ENCODE measurements around the gene SPRED2.

Gene SPRED2

DNA sequence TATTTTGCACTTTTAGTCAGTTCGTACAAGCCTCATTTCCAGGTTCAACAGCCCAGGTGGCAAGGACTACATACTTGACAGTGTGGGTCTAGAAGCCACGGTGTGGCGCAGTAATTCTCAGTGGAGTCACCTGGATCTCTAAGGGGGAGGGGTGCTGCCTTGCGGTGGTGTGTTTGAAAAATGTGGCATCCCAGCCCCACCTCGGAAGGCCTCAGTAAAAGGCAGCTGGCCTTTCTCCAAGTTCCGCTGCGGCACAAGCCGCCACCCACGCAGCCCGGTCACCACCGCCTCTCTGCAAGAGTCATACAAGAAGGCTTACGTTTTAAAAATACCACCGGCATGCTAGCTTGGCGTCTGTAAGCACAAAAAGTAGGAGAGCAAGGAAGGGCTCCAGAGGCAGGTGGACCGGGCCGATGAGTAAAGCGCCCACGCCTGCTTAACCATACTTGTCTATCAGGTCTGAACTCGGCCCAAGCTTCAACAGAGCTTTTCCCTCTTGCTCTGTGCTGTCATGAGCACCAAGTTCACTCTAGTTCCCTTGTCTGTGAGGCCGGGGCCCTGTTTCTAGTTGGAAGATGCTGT is 49.5 kb downstream of the SPRED2 start:
- DNase-seq = peak; percentile 82

DNA sequence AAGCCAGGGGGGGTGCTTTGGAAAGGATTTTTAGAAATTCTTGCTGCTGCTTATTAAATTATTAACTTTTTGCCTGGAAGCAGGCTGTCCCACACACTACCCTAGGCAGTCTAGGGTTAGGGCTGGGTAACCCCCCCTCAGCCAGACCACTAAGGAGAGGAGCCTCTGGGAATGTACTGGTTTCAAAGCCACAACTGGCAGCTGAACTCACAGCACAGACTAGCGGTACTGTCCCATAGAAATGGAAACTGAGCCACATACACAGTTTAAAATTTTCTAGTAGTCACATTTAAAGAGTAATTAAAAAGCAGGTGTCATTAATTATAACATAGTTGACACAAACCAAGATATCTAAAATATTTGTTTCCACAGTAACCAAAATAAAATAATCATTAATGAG is 50.1 kb downstream of the SPRED2 start:
- DNase-seq = no peak

DNA sequence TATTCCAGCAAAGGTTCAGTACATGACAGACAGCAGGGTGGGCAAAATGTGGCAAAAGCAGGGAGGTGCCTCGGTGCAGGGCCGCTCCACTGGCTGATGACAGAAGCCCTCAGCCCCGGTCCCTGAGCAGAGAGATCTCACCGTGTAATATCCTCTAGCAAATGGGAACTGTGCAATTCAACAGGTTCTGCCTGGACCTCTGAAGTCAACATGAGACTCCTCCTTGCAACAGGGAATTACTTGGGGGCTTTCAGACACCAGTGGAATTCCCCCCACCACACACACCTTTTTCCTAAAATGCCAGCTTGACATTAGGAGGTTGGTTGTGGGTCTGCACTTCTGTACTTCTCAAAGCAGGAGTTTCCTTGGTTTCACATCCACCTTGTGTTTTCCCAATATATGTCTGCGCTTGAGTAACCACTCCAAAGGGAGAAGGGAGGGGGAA is 50.8 kb downstream of the SPRED2 start:
- DNase-seq = no peak

DNA sequence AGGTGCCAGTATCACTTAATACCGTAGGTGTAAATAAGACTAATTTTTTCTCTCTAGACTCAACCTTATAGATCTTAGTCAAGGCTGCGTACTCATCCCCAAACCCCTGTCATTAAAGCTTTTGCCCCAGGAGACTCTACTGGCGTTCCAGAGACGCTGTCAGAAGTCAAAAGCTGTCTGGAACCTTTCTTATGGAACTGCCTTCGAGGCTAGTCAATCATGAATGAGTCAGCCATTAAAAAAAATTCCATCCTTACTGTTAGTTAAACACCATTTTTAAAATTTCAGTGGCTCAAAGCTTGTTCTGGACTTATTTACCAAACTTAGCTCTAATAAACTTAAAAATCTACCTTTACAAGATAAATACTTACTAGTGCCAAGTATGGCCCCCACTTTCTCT is 52.1 kb downstream of the SPRED2 start:
- DNase-seq = no peak

DNA sequence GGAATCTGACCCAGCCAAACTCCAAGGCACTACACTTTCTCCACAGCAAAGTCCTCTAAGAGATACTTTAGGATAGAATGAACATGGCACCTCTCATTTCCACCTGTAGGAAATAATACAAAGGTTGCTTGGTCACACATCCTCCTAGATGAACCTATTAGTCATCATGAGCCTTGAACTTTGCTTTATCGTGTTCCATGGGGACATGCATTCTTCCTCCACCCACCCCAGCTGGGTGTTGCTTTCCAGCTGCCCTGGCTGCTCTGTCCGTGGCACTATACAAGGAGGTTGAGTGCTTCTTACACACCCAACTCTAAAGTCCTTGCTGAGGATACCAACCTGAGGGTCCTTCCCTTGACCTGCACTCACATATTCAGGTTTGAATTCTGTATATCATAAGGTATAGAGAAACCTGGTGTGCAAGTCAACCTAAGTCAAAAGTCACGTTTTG is 52.7 kb downstream of the SPRED2 start:
- no peak for DNase-seq

DNA sequence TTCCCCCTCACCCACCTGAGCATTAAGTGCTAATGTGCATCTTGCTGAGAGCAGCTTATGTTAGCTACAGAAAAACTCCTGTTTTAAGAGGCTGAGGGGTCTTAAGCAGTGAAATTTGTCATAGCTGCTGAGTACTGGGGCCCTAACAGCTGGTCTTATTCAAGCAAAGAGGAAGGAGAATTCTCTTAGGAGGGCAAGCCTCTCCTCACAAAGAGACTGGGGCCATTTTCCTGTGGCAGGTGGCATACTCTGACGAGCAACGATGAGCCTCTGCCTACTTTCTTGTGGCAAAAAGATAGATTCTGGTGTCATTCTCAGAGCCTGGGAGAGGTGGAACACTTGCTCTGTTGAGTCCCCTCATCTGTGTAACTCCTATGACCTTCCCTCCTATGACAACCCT is 53.2 kb downstream of the SPRED2 start:
- DNase-seq = no peak

DNA sequence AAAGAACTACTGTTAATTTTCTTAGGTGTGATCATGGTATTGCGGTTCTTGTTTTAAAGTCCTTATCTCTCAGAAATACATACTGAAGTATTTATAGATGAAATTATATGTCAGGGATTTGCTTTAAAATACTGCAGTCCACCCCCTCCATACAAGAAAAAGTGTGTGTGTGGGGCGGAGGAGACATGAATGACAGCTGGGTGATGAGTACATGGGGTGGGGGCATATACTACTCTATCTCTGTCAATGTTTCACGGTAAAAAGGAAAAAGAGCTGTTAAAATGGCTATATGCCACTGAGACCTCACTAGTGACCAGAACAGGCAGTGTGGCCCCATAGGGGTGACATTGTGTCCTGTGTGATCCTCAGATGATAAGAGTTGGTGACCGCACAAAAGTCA is 54.1 kb downstream of the SPRED2 start:
- no peak for DNase-seq

DNA sequence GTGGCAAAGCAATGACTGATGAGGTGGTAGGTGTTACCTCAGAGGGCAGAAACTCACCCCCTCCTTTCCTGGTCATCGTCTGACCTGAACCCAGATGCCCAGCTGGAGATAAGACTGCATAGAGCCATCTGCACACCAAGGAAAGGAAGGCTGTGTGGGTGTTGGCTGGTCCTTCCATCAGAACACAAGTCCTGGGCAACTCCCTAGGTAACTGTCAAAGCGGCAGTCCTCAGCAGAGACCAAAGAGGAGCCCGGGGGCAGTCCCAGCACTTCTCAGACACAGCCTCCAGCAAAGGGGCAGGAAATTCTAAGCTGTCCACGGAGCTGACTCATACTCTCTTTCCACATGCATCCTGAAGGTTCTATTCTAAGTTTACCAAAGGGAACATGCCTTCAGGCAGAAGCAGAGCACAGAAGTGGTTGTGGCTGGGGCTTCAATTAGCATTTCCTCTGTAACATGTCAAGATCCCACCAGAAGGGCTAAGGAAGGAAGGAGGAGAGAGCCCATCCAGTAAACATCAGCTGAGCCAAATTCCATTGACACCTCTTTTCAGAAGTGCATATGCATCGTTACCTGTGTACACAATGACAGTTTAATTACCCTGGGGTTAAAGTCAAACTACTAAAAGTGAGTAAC is 54.7 kb downstream of the SPRED2 start:
- peak; percentile 54 for DNase-seq

DNA sequence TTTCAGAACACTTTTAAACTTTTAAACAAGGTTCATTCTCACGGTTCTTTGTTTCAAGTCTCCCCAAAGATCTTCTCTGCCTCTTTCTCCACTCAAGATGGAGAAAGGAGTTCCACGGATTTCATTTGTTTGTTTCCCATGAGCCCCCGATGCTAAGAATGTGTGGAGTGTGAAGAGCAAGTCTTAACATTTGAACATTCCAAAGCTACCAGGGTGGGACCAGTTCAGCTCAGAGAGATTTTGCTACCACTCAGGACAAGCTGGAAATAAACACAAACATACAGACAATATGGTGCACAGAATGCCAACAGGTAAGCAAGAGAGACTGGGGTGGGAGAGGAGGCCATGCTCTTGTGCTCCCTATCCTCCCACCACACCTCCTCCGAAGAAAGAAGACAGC is 56.7 kb downstream of the SPRED2 start:
- no peak for DNase-seq

DNA sequence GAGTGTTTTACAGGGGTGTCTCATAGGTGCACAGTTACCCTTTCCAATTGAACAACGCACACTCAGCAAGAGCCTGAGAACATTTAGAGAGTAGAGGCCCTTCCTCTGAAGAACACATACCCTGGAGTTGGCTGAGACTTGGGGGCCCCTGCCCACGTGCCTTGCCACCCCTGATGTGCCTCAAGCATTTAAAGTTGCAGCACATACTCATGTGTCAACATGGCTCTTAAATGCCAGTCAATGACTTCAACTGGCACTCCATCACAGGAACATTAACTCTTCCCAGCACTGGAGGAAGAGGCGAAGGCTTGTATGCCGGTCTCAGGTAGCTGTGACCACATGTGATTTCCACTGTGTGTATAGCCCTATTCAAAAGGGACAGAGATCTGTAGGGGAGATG is 57.4 kb downstream of the SPRED2 start:
- DNase-seq = no peak

DNA sequence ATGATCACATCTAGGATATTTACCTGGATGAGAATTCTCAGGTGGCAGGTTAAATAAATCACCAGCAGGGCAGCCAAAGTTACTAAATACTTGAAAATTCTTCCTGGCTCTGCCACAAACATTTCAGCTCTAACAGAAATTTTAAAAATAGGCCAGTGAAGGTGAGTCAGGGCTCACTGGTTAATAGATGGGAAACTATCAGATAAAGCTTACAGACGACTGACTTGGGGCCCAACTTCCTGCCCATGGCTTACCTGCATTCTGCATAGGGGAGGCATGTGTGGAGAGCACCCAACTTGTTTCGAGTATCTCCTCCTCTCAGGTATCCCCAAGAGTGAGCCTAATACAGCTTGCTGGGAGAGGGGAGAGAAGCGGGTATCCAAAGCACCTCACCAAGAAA is 57.8 kb downstream of the SPRED2 start:
- no peak for DNase-seq

DNA sequence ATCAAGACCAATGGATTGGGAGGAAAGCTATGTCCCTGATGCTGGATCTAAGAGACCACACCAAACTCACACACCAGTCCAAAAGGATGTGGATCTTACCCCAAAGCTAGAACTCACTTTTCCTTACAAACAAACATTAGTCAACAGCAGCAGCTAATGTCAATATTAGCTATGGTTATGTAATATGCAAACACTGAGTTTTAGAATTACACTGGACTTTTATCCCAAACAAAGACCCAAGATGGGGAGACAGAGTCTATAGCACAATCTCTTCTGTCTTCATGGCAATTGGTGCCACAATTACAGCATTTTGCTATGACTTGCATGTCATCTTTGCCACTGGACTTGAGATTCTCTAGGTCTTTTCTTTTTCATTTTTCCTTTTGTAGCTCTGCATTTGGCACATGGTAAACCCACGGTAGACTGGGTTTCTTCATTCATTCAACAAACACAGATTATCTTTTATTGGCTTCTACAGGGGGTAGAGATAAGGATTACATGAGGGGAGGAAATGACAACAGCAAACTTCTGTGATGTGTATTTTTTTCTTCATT is 59.0 kb downstream of the SPRED2 start:
- DNase-seq = no peak

DNA sequence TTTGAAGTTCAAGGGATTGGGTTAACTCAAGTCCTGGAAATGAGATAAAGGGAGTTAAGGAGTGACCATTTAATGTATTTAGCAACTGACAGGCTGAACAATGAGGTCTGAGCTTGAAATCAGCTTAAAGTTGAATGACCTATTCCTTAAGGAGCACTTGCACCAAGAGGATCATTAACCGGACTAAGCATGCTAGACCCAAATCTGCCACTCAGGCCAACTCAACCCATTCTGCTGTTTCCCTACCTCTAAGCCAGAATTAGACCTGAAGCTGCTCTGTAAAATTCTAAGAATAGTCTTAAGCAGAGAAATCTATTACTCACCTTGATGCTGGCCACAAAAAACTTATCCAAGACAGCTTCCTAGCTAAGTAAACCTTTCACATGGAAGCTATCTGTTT is 59.8 kb downstream of the SPRED2 start:
- no peak for DNase-seq

DNA sequence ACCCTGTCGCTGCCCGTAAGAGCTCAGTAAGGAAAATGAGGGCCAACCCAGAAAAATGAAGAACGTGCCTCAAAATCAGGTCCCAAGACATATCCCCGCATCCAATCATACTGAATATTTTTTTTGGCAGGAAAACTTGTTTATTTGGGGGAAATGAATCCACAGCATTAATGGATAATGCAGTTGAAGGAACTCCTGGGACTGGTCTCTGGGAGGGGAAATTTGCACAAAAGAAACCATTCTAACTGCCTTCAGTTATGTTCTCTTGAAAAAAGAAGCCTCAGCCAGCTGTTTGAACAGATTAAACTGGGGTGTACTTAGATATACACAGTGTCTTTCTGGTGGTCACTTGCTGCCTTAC is 61.3 kb downstream of the SPRED2 start:
- DNase-seq = no peak

DNA sequence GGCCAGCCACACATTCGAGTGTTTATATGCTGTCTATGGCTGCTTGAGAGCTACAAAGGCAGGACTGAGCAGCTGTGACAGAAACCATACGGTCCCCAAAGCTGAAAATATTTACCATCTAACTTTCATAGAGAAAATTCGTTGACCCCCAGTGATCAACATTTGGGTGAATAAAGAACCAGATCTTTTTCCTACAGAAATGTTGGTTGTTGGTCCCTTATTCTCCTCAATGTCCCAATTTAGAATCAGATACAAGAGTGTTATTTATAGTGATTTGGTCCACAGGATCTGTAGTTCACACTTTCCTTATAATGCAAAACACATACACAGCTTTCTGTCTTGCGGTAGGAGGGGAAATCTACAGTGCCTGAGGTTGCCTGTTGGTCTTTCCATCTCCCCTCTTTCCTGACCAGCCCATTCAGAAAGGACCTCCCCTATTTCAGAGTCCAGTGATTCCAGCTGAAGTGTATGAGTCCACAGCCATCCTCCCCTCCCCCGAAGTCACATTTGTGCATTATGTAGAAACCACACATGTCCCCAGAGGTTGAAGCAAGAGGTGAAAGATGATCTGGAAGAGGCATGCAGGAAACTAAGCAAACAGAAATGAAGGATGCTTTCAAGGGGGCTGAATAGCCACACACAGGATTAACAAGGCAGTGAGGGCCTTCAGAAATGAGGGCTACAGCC is 61.9 kb downstream of the SPRED2 start:
- DNase-seq = no peak

DNA sequence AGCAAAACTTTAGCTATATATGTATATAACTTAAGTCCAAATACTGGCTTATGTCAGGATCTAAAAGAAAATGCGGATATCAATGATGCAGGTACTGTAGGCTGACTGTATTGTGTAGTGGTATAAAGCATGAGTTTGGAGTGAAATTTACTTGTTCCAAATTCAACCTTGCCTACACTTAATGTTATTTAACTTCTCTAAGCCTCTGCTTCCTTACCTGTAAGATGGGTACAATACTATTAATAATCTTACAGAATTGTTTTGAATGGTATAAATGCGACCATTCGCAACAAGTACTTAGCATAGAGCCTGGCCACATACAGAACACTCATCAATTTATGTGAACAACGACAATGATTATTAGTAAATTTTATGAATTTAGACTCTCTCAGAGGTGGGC is 62.4 kb downstream of the SPRED2 start:
- DNase-seq = no peak

DNA sequence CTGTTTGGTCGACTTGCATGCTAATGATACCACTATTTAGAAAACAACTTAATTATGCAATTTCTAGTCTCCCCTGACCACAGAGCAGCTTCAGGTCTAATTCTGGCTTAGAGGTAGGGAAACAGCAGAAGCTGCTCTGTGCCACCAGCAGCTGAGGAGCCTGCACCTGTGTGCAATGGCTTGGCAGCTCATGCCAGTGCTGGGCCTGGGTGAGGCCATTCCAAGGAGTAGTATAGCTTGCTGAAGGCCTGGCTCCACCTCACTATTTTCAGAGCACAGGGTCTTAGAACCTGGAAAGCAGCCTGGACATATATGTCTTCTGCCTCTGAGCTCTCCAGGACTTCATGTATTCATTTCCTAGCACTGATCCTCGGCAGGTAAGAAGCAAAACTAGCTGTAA is 62.8 kb downstream of the SPRED2 start:
- DNase-seq = no peak

DNA sequence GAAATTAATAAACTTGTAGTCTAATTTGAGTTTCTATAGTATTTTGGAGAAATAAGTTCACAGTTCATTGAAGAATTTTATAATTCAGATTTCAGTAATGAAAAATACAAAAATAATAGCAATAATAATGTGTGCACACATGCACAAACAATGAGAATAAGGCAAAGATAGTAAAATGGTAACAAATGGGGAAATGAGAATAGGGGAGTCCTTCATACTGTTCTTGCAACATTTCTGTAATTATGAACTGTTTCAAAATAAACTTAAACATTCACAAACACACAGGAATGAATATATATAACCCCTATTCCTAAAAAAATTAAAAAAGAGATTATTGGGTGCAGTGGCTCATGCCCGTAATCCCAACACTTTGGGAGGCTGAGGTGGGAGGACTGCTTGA is 63.9 kb downstream of the SPRED2 start:
- no peak for DNase-seq

DNA sequence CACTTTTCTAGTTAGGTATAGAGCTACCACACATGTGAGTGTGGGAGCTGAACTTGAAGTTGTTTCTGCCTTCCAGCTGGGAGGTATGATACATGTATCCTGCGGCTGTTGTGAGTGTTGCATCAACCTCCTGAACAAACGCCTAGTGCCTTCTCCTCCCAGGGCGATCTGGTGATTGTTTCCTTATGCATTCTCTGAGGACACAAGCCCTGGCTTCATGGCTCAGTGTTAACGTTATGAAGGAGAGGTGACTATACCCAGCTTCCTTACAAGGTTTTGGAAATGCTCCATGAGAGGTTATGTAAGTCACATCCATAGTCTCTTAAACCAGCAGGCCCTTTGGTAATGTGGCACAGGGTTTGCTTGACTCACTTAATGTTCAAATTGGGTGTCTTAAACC is 64.9 kb downstream of the SPRED2 start:
- DNase-seq = no peak

DNA sequence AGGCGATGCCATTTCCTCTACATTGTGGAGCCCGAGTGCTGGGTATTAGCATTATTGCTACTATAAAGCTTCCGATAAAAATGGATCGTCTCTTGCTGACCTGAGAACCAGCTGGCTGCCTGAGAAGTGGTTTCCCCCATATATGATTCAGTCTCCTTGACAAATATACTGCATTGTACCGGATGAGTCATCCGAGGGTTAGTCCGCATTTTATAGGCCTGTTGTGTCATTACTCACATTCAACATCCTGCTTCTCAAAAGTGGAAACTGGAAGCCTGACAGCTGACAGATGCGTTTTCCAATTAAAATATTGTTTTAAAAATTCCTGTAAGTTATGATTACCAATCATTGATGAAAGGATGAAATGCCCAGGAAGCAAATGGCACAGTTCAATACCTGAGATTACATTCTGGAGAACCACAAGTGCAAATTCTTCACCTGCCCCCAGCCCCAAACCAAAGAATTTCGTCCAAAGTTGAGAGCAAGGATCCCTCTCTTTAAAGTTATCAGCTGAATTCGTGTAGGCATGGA is 65.7 kb downstream of the SPRED2 start:
- peak; percentile 86 for DNase-seq

DNA sequence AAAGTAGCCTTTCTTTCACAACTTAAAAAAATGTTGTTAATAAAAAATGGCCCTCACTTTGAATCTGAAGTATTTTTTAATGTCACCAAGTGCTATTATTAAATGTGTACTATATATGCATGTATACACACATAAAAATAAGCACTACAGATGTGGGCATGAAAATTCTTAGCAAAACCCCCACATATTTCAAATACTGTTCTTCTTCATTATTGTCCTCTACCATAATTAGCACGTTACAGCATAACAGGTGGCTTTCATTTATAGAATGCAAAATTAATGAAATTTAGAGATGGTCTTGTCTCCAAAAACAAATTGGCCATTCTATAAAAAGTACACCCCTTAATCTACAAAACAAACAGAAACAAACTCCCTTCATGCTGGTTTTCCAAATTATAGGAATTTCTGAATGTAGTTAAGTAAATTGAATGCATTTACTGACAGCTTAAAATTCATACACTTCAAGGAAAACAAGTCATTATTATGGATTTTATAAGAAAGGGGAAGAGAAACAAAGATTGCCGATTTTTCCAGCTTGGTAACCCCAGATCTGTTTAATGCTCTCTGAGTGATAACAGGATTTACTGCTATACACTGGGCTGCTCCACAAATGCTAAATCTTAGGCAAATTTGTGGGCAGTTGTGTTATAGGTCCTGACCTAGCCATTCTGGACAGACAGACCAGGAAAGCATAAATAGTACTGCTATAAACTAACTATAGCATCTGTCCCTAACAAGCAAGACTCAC is 67.2 kb downstream of the SPRED2 start:
- DNase-seq = no peak

DNA sequence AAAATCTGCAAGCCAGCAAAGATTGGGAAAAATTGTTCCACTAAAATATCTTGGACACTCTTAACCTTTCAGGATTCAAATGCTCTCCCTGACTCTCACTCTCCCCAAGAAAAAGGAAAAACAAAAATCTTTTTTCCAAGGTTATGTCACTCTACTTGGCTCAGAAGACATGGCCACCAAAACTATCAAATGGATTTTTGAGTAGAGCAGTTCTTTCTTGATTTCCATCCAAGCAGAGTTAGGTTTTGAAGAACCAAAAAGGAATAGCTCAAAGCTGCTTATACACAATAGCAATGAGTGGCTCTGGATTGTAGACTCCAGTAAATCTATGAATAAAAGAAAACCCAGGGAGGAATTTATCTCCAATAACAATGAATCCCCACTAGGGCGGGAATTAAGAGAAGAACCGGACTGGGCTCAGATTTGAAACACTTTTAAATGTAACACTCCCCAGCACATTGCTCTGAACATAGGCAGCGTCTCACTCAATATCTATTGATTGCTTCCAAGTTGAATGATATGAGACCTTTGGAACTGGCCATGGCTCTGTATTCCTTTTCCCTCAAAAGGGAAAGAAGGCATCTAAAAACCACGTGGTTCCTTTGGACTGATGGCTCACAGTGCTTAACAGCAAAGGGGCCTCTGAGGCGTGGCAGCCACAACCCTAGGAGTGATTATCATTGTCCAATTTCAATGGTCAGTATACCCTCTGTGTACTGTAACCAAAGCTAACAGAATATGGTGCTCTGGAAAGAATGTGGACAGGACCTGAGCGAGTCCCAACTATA is 68.3 kb downstream of the SPRED2 start:
- no peak for DNase-seq

All from activated CD4-positive, alpha-beta T cell treated with anti-CD3 and anti-CD28 coated beads, Interleukin-10, Interleukin-2, amounts not matched to agents 100 ng/mL and 50 ng/mL, durations not matched to agents 16 hours and 8 hours (primary cell).